Heart right ventricle (tissue), 16 donors: Measurements from ENCODE around the gene COL4A2. TPM values are rescaled to one million over a fixed set of nuclear protein-coding genes. Genes with fewer than 3 reads are reported as not detected.

Experiments
- ATAC-seq, 8 donors: fragments of 200-7000 bp; cut with Tn5 transposase; one replicate each; pipeline ENCODE4 v1.9.1; 2020; ENCODE audit warnings: mild to moderate bottlenecking in 8 of 8, moderate library complexity in 8 of 8, moderate number of reproducible peaks in 1 of 8
- DNase-seq, 2 donors: peaks; one replicate each; pipeline ENCODE4 v3.0.0-alpha.2; 2020
- H3K27ac ChIP-seq, 10 donors: fragments of 200-600 bp; sonication (generic) in 2 of 10; one replicate each; pipeline versions ENCODE4 v1.5.0 to v1.8.0; 2020 to 2022; ENCODE audit warnings: mild to moderate bottlenecking in 3 of 10
- H3K27me3 ChIP-seq, 7 donors: fragments of 200-600 bp; one replicate each; pipeline ENCODE4 v1.8.0; 2021 to 2022; ENCODE audit warnings: mild to moderate bottlenecking in 2 of 7
- H3K36me3 ChIP-seq, 9 donors: fragments of 200-600 bp; sonication (generic) in 1 of 9; one replicate each; pipeline versions ENCODE4 v1.5.0 to v1.8.0; 2020 to 2022; ENCODE audit warnings: mild to moderate bottlenecking in 2 of 9
- H3K4me1 ChIP-seq, 9 donors: fragments of 200-600 bp; sonication (generic) in 1 of 9; one replicate each; pipeline versions ENCODE4 v1.5.0 to v1.8.0; 2020 to 2022; ENCODE audit warnings: mild to moderate bottlenecking in 4 of 9
- H3K4me3 ChIP-seq, 10 donors: fragments of 200-600 bp; sonication (generic) in 2 of 10; one replicate each; pipeline versions ENCODE4 v1.5.0 to v1.8.0; 2020 to 2022; ENCODE audit warnings: mild to moderate bottlenecking in 7 of 10, moderate library complexity in 2 of 10
- H3K9me3 ChIP-seq, 11 donors: fragments of 200-600 bp in 10 of 11; sonication (generic) in 2 of 11; one replicate each; pipeline versions ENCODE4 v1.5.0 to v1.8.0; 2013 to 2022; ENCODE audit warnings: mild to moderate bottlenecking in 2 of 11, control low read depth in 1 of 11, moderate library complexity in 1 of 11
- WGBS, 2 donors: extraction: QIAGEN DNeasy Blood & Tissue Kit; methylation state at CpG; one replicate each; pipeline ENCODE4 v1.1.7; 2013; ENCODE audit warnings: inconsistent platforms in 1 of 2; 5-methylcytosine and 5-hydroxymethylcytosine counted together
- intact Hi-C, 10 donors: fragments of 100-400 bp; cut with DNase I; formaldehyde crosslinking; loops; one replicate each; pipeline versions ENCODE4 v1.11.1 to v1.14.2; 2022
- polyA plus RNA-seq, 2 donors: library from polyadenylated mRNA; stranded (reverse); fragments of 200-250 nt; gene quantifications; one replicate each; pipeline ENCODE4 v1.2.3, GENCODE V29; 2013
- total RNA-seq, 10 donors: library from RNA; stranded (reverse); fragmentation: NEBNext Ultra II Directional in 3 of 10; extraction: Animal tissue kit (Norgen Biotek cat#: 25700) in 3 of 10; gene quantifications; one replicate each; pipeline versions ENCODE4 v1.2.1 to v1.2.4, GENCODE V29; 2021 to 2023
- TF ChIP-seq, protein P1 (sequence below), 9 donors: fragments of 200-600 bp; sonication (generic) in 2 of 9; IDR thresholded peaks; one replicate each; pipeline versions ENCODE4 v1.5.0 to v1.8.0; 2021 to 2022; ENCODE audit warnings: antibody characterized with exemption in 9 of 9, mild to moderate bottlenecking in 5 of 9, moderate library complexity in 1 of 9
- donor health status: Arrhythmogenic right ventricular cardiomyopathy.
- donor health status: ischemic (EF 13 %, LVEDD 7.1; RV severe dilation, severe dysfunction).
- donor health status: healthy with polysubstance abuse.
- donor health status: DM: no; HTN: yes; CAD: no.
- donor health status: DM: no; HTN: no; CAD: no.
- donor health status: ischemic (EF 25% LVEDD 6.9; RV normal size, moderate dysfunction).
- donor health status: ischemic (EF 25% LVEDD 5.7; RV mildly dilated, moderate dysfunction).
- donor health status: healthy.
- donor health status: DM: yes; HTN: yes; CAD: no.
- donor health status: Ischemic cardiomyopathy.
- donor health status: ischemic (EF 35%, LVEDD 5.7; RV mildly dilated, moderate dysfunction).
- donor health status: nonischemic (EF 11% LVEDD 7.7; RV severe dilation, severe dysfunction).
- donor health status: DM: yes; HTN: yes; CAD: no.
- donor health status: PGD.
- donor health status: ischemic (EF 29% LVEDD 5.4; RV normal size, mild dysfunction).
- donor health status: nonischemic (EF 23%, LVEDD 6.1; RV moderate dilation, normal function).

Gene COL4A2
- total and polyA plus RNA-seq, 12 donors, result 81.7 to 301 (median 128) TPM

- Histone ChIP-seq H3K9me3 (no peaks in the 10 kb centered on the region), H3K27ac (peak overlapping the region in 6 of 10 donors; percentile 14 to 87 (median 82)), H3K4me1 (peaks cover 21 to 91% (median 47%) of the 10 kb centered on the region in 9 donors), H3K36me3 (peaks cover 0 to 10% (median 3%) of the 10 kb centered on the region in 9 donors), H3K27me3 (no peaks in the 10 kb centered on the region), H3K4me3 (no peak overlapping the region)
- intact Hi-C loops, result loop anchor here in 2 of 10 donors (5.0 kb wide), 1 partner anchor 40 kb away; the partner anchor contains the start of gene RAB20 (in 2 of the 2)
- ATAC-seq, result no peak
- TF ChIP-seq, protein P1, sequence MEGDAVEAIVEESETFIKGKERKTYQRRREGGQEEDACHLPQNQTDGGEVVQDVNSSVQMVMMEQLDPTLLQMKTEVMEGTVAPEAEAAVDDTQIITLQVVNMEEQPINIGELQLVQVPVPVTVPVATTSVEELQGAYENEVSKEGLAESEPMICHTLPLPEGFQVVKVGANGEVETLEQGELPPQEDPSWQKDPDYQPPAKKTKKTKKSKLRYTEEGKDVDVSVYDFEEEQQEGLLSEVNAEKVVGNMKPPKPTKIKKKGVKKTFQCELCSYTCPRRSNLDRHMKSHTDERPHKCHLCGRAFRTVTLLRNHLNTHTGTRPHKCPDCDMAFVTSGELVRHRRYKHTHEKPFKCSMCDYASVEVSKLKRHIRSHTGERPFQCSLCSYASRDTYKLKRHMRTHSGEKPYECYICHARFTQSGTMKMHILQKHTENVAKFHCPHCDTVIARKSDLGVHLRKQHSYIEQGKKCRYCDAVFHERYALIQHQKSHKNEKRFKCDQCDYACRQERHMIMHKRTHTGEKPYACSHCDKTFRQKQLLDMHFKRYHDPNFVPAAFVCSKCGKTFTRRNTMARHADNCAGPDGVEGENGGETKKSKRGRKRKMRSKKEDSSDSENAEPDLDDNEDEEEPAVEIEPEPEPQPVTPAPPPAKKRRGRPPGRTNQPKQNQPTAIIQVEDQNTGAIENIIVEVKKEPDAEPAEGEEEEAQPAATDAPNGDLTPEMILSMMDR (IDR thresholded peaks at IDR 0.05), result no peak
- WGBS, 2 donors, result 87 to 94% methylated on average over 5 of the region's 5 CpGs
- no peak for DNase-seq
Observed at GRCh38 chr13:110522721-110523120, 215.6 kb downstream of the COL4A2 start.

DNA sequence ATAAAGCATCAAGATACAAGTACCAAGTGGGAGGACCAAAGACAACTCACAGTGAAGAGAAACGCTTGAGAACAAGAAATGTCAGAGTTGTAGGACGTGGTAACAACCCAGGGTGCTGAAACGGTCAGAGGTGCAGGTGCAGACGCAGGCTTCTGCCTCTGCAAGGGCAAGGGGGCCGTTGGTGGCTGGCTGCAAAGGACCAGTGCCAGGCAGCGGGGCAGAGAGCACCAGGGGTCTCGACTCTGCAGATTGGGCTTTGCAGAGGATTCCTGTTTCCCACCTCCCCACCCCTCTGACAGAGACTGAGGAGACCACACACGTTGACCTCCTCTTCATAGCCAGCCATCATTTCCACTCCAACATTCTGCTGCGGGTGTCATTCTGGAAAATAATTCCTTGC lies 216.1 kb downstream of the COL4A2 start:
- Histone ChIP-seq H3K27ac (peak overlapping the region in 7 of 10 donors; percentile 14 to 92 (median 87)), H3K4me1 (peaks cover 21 to 91% (median 49%) of the 10 kb centered on the region in 9 donors), H3K9me3 (no peaks in the 10 kb centered on the region), H3K27me3 (no peaks in the 10 kb centered on the region), H3K4me3 (no peak overlapping the region), H3K36me3 (peaks cover 0 to 10% (median 3%) of the 10 kb centered on the region in 9 donors)
- no peak for ATAC-seq
- no peak for DNase-seq
- TF ChIP-seq, protein P1 (IDR thresholded peaks at IDR 0.05), result no peak
- 79 to 86% methylated on average over 9 of the region's 9 CpGs for WGBS, 2 donors
- intact Hi-C loops, result loop anchor here in 2 of 10 donors (5.0 kb wide), 1 partner anchor 39 kb away; the partner anchor contains the start of gene RAB20 (in 2 of the 2)

DNA sequence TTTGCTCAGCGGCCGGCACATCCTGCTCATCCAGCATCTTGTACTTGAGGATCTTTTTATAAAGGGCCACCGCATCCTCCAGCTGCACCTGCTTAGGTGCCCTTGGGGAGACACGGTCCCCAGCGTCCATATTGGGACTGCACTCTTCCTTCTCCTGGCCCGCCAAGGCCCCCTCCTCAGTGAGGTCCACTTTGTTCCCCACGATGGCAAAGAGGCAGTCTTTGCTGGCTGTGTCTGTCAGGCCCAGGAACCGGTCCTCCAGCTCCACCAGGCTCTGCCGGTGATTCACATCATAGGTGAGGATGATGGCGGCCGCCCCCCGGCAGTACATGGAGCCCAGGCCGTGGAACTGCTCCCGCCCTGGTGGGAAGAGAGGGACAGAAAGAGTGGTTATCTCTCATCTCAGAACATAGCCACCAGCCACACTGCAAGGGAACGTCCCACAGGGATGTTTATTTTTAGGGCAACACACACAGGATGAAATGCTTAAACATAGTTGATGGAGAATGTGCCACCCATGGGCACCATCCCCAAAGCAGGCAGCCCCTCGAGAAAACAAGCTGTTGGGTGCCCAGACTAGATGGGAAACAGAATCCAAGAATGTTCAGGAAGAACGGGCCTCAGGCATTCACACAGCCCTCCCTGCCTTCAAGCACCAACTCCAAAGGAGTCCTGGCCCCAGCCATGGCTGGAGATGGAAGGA lies 216.9 kb downstream of the COL4A2 start:
- TF ChIP-seq, protein P1 (IDR thresholded peaks at IDR 0.05), result no peak
- peaks cover 0 to 10% (median 3%) of the 10 kb centered on the region in 9 donors for H3K36me3 ChIP-seq
- peaks cover 25 to 91% (median 54%) of the 10 kb centered on the region in 9 donors for H3K4me1 ChIP-seq
- no peak overlapping the region for H3K4me3 ChIP-seq
- no peak for DNase-seq
- intact Hi-C loops, result loop anchor here in 3 of 10 donors (2.0 to 5.0 kb wide), 2 partner anchors 37 to 38 kb away; partner anchors contain the start of gene RAB20 (in 3 of the 3)
- ATAC-seq, result peak in 2 of 8 donors; percentile 0 to 6
- H3K27ac ChIP-seq, result peak overlapping the region; percentile 59 to 92 (median 85)
- no peaks in the 10 kb centered on the region for H3K9me3 ChIP-seq
- WGBS, 2 donors, result 77 to 78% methylated on average over 17 of the region's 17 CpGs
- no peaks in the 10 kb centered on the region for H3K27me3 ChIP-seq

GRCh38 chr13:110524541-110525257 lies 217.6 kb downstream of the COL4A2 start:
- Histone ChIP-seq H3K36me3 (peaks cover 0 to 10% (median 3%) of the 10 kb centered on the region in 9 donors), H3K4me1 (peaks cover 25 to 93% (median 58%) of the 10 kb centered on the region in 9 donors), H3K4me3 (no peak overlapping the region), H3K9me3 (no peaks in the 10 kb centered on the region), H3K27ac (peak overlapping the region; percentile 59 to 92 (median 85)), H3K27me3 (no peaks in the 10 kb centered on the region)
- ATAC-seq (peak; percentile 50 to 75 (median 72)), DNase-seq (peak; percentile 78 to 83)
- TF ChIP-seq, protein P1 (IDR thresholded peaks at IDR 0.05), result no peak
- 42 to 47% methylated on average over 21 of the region's 21 CpGs for WGBS, 2 donors
- intact Hi-C loops, result loop anchor here in 5 of 10 donors (2.0 to 5.0 kb wide), 2 partner anchors 36 to 38 kb away; partner anchors contain the start of gene RAB20 (in 5 of the 5)
